ENCODE measurements around the gene NUFIP2.
"Not testable (repeated sequence)": the region's sequence is repeated elsewhere in the genome, so short reads cannot be mapped to it uniquely, and the experiment has no call there.

NUFIP2 gene

GRCh38 chr17:29237476-29238132 lies 56.3 kb downstream of the NUFIP2 start:
- DNase-seq (ENCODE audit: low read depth): no peak

- no peak for DNase-seq (ENCODE audit: low read depth)
Measured at GRCh38 chr17:29235904-29236303, 58.0 kb downstream of the NUFIP2 start.

- DNase-seq (ENCODE audit: low read depth): not testable (repeated sequence)
Measured at GRCh38 chr17:29234972-29235371, 59.0 kb downstream of the NUFIP2 start.

- DNase-seq (ENCODE audit: low read depth): no peak
Measured at GRCh38 chr17:29233301-29233700, 60.6 kb downstream of the NUFIP2 start.

GRCh38 chr17:29225396-29225795 lies 68.6 kb downstream of the NUFIP2 start:
- no peak for DNase-seq (ENCODE audit: low read depth)

- not testable (repeated sequence) for DNase-seq (ENCODE audit: low read depth)
Measured at GRCh38 chr17:29221338-29221737, 72.6 kb downstream of the NUFIP2 start.

- DNase-seq (ENCODE audit: low read depth): peak; percentile 47
Measured at GRCh38 chr17:29219378-29220047, 74.4 kb downstream of the NUFIP2 start.

GRCh38 chr17:29216856-29217255 lies 77.1 kb downstream of the NUFIP2 start:
- DNase-seq (ENCODE audit: low read depth): no peak

GRCh38 chr17:29216181-29216580 lies 77.8 kb downstream of the NUFIP2 start:
- DNase-seq (ENCODE audit: low read depth): no peak

GRCh38 chr17:29215717-29216116 lies 78.2 kb downstream of the NUFIP2 start:
- DNase-seq (ENCODE audit: low read depth): no peak

GRCh38 chr17:29215174-29215573 lies 78.8 kb downstream of the NUFIP2 start:
- DNase-seq (ENCODE audit: low read depth): no peak

- no peak for DNase-seq (ENCODE audit: low read depth)
Measured at GRCh38 chr17:29214215-29215146, 79.5 kb downstream of the NUFIP2 start.

- no peak for DNase-seq (ENCODE audit: low read depth)
Measured at GRCh38 chr17:29212681-29213121, 81.2 kb downstream of the NUFIP2 start.

GRCh38 chr17:29212094-29212631 lies 81.8 kb downstream of the NUFIP2 start:
- no peak for DNase-seq (ENCODE audit: low read depth)

- no peak for DNase-seq (ENCODE audit: low read depth)
Measured at GRCh38 chr17:29210879-29211278, 83.1 kb downstream of the NUFIP2 start.

GRCh38 chr17:29209073-29209472 lies 84.9 kb downstream of the NUFIP2 start:
- DNase-seq (ENCODE audit: low read depth): no peak

GRCh38 chr17:29207975-29208374 lies 86.0 kb downstream of the NUFIP2 start:
- no peak for DNase-seq (ENCODE audit: low read depth)
